ENCODE measurements around the gene TENT4A. TPM values are rescaled to one million over a fixed set of nuclear protein-coding genes. Genes with fewer than 3 reads are reported as not detected.

Gene TENT4A
- total RNA-seq, 2 experiments from 2014 or later = 39.0 to 46.1 TPM

GRCh38 chr5:6700685-6701355 is 12.4 kb upstream of the TENT4A start:
- H4K20me1 ChIP-seq (ENCODE audit: insufficient read depth, low read length) = no peaks in the 10 kb centered on the region
- H3K9me3 ChIP-seq (ENCODE audit: low read length) = no peaks in the 10 kb centered on the region
- no peak overlapping the region for H3K4me2 ChIP-seq (ENCODE audit: low read length)
- no peak overlapping the region for H3K27ac ChIP-seq (ENCODE audit: low read depth, low read length, poor library complexity, severe bottlenecking)
- CTCF ChIA-PET (ENCODE audit: unreplicated experiment) = no interaction called here
- H3K4me1 ChIP-seq (ENCODE audit: insufficient read depth, low read length, poor library complexity, severe bottlenecking) = no peaks in the 10 kb centered on the region
- no peak overlapping the region for H2AFZ ChIP-seq (ENCODE audit: low read length)
- no peaks in the 10 kb centered on the region for H3K9me2 ChIP-seq (ENCODE audit: insufficient read depth, low read length)
- no peaks in the 10 kb centered on the region for H3K79me2 ChIP-seq (ENCODE audit: insufficient read depth, low read depth, low read length)
- no peak for DNase-seq (ENCODE audit: low spot score)
- BruUV-seq (replicated peaks) = no TSS peak
- no peak overlapping the region for H3K4me3 ChIP-seq (ENCODE audit: low read depth, low read length, poor library complexity, severe bottlenecking)
- intact Hi-C loops (cut with micrococcal nuclease; ENCODE audit: unreplicated experiment) = no loop called here
- no peaks in the 10 kb centered on the region for H3K36me3 ChIP-seq (ENCODE audit: insufficient read depth, low read length)
- POLR2A ChIA-PET = interaction anchor here (2.6 kb wide), 1 partner anchor 10 kb away, joined by 9 read pairs; no protein-coding TSS in a partner anchor
- TF ChIP-seq, protein P1, sequence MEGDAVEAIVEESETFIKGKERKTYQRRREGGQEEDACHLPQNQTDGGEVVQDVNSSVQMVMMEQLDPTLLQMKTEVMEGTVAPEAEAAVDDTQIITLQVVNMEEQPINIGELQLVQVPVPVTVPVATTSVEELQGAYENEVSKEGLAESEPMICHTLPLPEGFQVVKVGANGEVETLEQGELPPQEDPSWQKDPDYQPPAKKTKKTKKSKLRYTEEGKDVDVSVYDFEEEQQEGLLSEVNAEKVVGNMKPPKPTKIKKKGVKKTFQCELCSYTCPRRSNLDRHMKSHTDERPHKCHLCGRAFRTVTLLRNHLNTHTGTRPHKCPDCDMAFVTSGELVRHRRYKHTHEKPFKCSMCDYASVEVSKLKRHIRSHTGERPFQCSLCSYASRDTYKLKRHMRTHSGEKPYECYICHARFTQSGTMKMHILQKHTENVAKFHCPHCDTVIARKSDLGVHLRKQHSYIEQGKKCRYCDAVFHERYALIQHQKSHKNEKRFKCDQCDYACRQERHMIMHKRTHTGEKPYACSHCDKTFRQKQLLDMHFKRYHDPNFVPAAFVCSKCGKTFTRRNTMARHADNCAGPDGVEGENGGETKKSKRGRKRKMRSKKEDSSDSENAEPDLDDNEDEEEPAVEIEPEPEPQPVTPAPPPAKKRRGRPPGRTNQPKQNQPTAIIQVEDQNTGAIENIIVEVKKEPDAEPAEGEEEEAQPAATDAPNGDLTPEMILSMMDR (conservative IDR thresholded peaks at IDR 0.05; ENCODE audit: low read length) = no peak
- TF ChIP-seq EZH2phosphoT487 (IDR thresholded peaks at IDR 0.05; ENCODE audit: borderline replicate concordance, low read depth, low read length) = no peak

GRCh38 chr5:6701491-6701890 is 11.7 kb upstream of the TENT4A start:
- Histone ChIP-seq H3K9me2 (ENCODE audit: insufficient read depth, low read length) (no peaks in the 10 kb centered on the region), H3K4me1 (ENCODE audit: insufficient read depth, low read length, poor library complexity, severe bottlenecking) (no peaks in the 10 kb centered on the region), H3K27ac (ENCODE audit: low read depth, low read length, poor library complexity, severe bottlenecking) (no peak overlapping the region), H3K4me2 (ENCODE audit: low read length) (no peak overlapping the region), H3K4me3 (ENCODE audit: low read depth, low read length, poor library complexity, severe bottlenecking) (no peak overlapping the region), H4K20me1 (ENCODE audit: insufficient read depth, low read length) (no peaks in the 10 kb centered on the region), H3K9me3 (ENCODE audit: low read length) (no peaks in the 10 kb centered on the region), H3K36me3 (ENCODE audit: insufficient read depth, low read length) (no peaks in the 10 kb centered on the region), H3K79me2 (ENCODE audit: insufficient read depth, low read depth, low read length) (no peaks in the 10 kb centered on the region), H2AFZ (ENCODE audit: low read length) (no peak overlapping the region)
- ChIA-PET POLR2A (no interaction called here), CTCF (ENCODE audit: unreplicated experiment) (no interaction called here)
- no peak for TF ChIP-seq EZH2phosphoT487 (IDR thresholded peaks at IDR 0.05; ENCODE audit: borderline replicate concordance, low read depth, low read length)
- TF ChIP-seq, protein P1 (conservative IDR thresholded peaks at IDR 0.05; ENCODE audit: low read length) = no peak
- no peak for DNase-seq (ENCODE audit: low spot score)
- intact Hi-C loops (cut with micrococcal nuclease; ENCODE audit: unreplicated experiment) = no loop called here
- no TSS peak for BruUV-seq (replicated peaks)

GRCh38 chr5:6702633-6703032 is 10.6 kb upstream of the TENT4A start:
- no TSS peak for BruUV-seq (replicated peaks)
- no peak for DNase-seq (ENCODE audit: low spot score)
- no peaks in the 10 kb centered on the region for H3K79me2 ChIP-seq (ENCODE audit: insufficient read depth, low read depth, low read length)
- no peaks in the 10 kb centered on the region for H3K9me2 ChIP-seq (ENCODE audit: insufficient read depth, low read length)
- no peak overlapping the region for H2AFZ ChIP-seq (ENCODE audit: low read length)
- no peaks in the 10 kb centered on the region for H4K20me1 ChIP-seq (ENCODE audit: insufficient read depth, low read length)
- ChIA-PET POLR2A (no interaction called here), CTCF (ENCODE audit: unreplicated experiment) (interaction anchor here (0.6 kb wide), 1 partner anchor 325 kb away, joined by 3 read pairs; no protein-coding TSS in a partner anchor)
- H3K36me3 ChIP-seq (ENCODE audit: insufficient read depth, low read length) = no peaks in the 10 kb centered on the region
- peaks cover 3% of the 10 kb centered on the region for H3K4me1 ChIP-seq (ENCODE audit: insufficient read depth, low read length, poor library complexity, severe bottlenecking)
- no peak overlapping the region for H3K4me3 ChIP-seq (ENCODE audit: low read depth, low read length, poor library complexity, severe bottlenecking)
- TF ChIP-seq, protein P1 (conservative IDR thresholded peaks at IDR 0.05; ENCODE audit: low read length) = no peak
- TF ChIP-seq EZH2phosphoT487 (IDR thresholded peaks at IDR 0.05; ENCODE audit: borderline replicate concordance, low read depth, low read length) = no peak
- intact Hi-C loops (cut with micrococcal nuclease; ENCODE audit: unreplicated experiment) = no loop called here
- H3K4me2 ChIP-seq (ENCODE audit: low read length) = no peak overlapping the region
- no peaks in the 10 kb centered on the region for H3K9me3 ChIP-seq (ENCODE audit: low read length)
- H3K27ac ChIP-seq (ENCODE audit: low read depth, low read length, poor library complexity, severe bottlenecking) = no peak overlapping the region
